Panc1 (cell line): Measurements from ENCODE around the gene CLEC20A. TPM values are rescaled to one million over a fixed set of nuclear protein-coding genes. Genes with fewer than 3 reads are reported as not detected.

ENCODE experiments used
- ATAC-seq: fragments of 200-7000 bp; cut with Tn5 transposase; 2 replicates; pipeline ENCODE4 v1.9.1; 2020; ENCODE audit warnings: mild to moderate bottlenecking, moderate library complexity
- BruUV-seq: library from RNA; stranded (reverse); fragments of 400-500 nt; replicated peaks from 2 replicates; lab custom pipeline; 2021; lab: Mats Ljungman, UMichigan
- CTCF ChIA-PET: fragments of 300-600 bp; sonication (Branson Sonifier 250); formaldehyde crosslinking; loops from one replicate; lab custom pipeline; 2022; ENCODE audit warnings: antibody characterized with exemption; lab: Charles Lee
- POLR2A ChIA-PET: fragments of 300-600 bp; sonication (Branson Sonifier 250); formaldehyde crosslinking; loops from one replicate; lab custom pipeline; 2022; ENCODE audit warnings: antibody characterized with exemption; lab: Charles Lee
- DNase-seq: peaks from one replicate; pipeline ENCODE4 v3.0.0-alpha.2; 2010; ENCODE audit warnings: low read depth, low spot score
- H3K27ac ChIP-seq: 2 replicates; pipeline ENCODE4 v1.5.1; 2011; ENCODE audit warnings: mild to moderate bottlenecking, low read length, inconsistent platforms
- H3K27me3 ChIP-seq: fragments of 200-500 bp; sonication (Bioruptor generic); 2 replicates; pipeline ENCODE4 v1.6.0; 2014; ENCODE audit warnings: low read length, inconsistent platforms; ENCODE audit not compliant: control insufficient read depth, insufficient read depth
- H3K36me3 ChIP-seq: fragments of 200-500 bp; sonication (Bioruptor generic); 2 replicates; pipeline ENCODE4 v1.5.1; 2014; ENCODE audit warnings: inconsistent platforms, mild to moderate bottlenecking, low read length, moderate library complexity; ENCODE audit not compliant: control insufficient read depth, insufficient read depth
- H3K4me1 ChIP-seq: 2 replicates; pipeline ENCODE4 v1.5.1; 2011; ENCODE audit warnings: inconsistent platforms, mild to moderate bottlenecking, low read length, moderate library complexity; ENCODE audit not compliant: control insufficient read depth, insufficient read depth
- H3K4me3 ChIP-seq, 2 experiments: 2 replicates each; pipeline ENCODE4 v1.5.1; 2011 to 2012; ENCODE audit warnings: low read depth in 2 of 2, low read length in 2 of 2, mild to moderate bottlenecking in 2 of 2, inconsistent platforms in 1 of 2, moderate library complexity in 1 of 2
- H3K9me3 ChIP-seq: fragments of 200-500 bp; sonication (Bioruptor generic); 2 replicates; pipeline ENCODE4 v1.5.1; 2014; ENCODE audit warnings: low read depth, mild to moderate bottlenecking, inconsistent platforms, low read length, moderate library complexity; ENCODE audit not compliant: control insufficient read depth, insufficient read depth
- POLR2AphosphoS5 ChIP-seq: IDR thresholded peaks from 2 replicates; pipeline ENCODE4 v1.6.1; 2012; ENCODE audit warnings: mild to moderate bottlenecking, low read depth, low read length, moderate library complexity
- SIN3A ChIP-seq: IDR thresholded peaks from 2 replicates; pipeline ENCODE4 v1.6.1; 2012; ENCODE audit warnings: low read depth, mild to moderate bottlenecking, low read length, moderate library complexity, borderline replicate concordance; ENCODE audit not compliant: insufficient read depth
- TCF7L2 ChIP-seq: IDR thresholded peaks from 2 replicates; pipeline ENCODE4 v1.6.1; 2011; ENCODE audit warnings: mild to moderate bottlenecking, low read depth, low read length, inconsistent platforms
- in situ Hi-C: cut with HindIII; loops from 2 replicates; pipeline ENCODE4 v1.10.0; 2016; ENCODE audit warnings: low sequenced_read_pairs, low pct_unique_long_range_greater_than_20kb
- intact Hi-C: fragments of 100-400 bp; cut with micrococcal nuclease; formaldehyde crosslinking; loops from one replicate; pipeline ENCODE4 v1.10.0; 2022; ENCODE audit not compliant: unreplicated experiment
- total RNA-seq: library from RNA; stranded (reverse); gene quantifications from one replicate; pipeline ENCODE4 v1.2.1, GENCODE V29; 2021; ENCODE audit not compliant: unreplicated experiment
- TF ChIP-seq, protein P1 (sequence below), 2 experiments: IDR thresholded peaks; 2 replicates each; pipeline ENCODE4 v1.6.1; 2011 to 2012; ENCODE audit warnings: low read depth in 2 of 2, control low read depth in 1 of 2, low read length in 1 of 2, mild to moderate bottlenecking in 1 of 2, moderate library complexity in 1 of 2; ENCODE audit not compliant: insufficient read depth in 1 of 2
- TF ChIP-seq, protein P2 (sequence below): fragments of 450-650 bp; IDR thresholded peaks from 2 replicates; pipeline ENCODE4 v1.5.1; 2017; ENCODE audit warnings: mild to moderate bottlenecking

CLEC20A gene
- total RNA-seq, 1 experiment from 2014 or later, result not detected

GRCh38 chr1:178490136-178490535, 6.6 kb downstream of the CLEC20A start:
- Histone ChIP-seq H3K27me3 (no peaks in the 10 kb centered on the region), H3K27ac (no peak overlapping the region), H3K36me3 (no peaks in the 10 kb centered on the region), H3K9me3 (no peaks in the 10 kb centered on the region), H3K4me3 (no peak overlapping the region), H3K4me1 (no peaks in the 10 kb centered on the region)
- BruUV-seq, result no TSS peak
- ChIA-PET POLR2A (no interaction called here), CTCF (interaction anchor here (0.6 kb wide), 1 partner anchor 10 kb away, joined by 3 read pairs; no protein-coding TSS in a partner anchor)
- in situ Hi-C loops, result no loop called here
- DNase-seq (no peak), ATAC-seq (no peak)
- TF ChIP-seq, protein P1, sequence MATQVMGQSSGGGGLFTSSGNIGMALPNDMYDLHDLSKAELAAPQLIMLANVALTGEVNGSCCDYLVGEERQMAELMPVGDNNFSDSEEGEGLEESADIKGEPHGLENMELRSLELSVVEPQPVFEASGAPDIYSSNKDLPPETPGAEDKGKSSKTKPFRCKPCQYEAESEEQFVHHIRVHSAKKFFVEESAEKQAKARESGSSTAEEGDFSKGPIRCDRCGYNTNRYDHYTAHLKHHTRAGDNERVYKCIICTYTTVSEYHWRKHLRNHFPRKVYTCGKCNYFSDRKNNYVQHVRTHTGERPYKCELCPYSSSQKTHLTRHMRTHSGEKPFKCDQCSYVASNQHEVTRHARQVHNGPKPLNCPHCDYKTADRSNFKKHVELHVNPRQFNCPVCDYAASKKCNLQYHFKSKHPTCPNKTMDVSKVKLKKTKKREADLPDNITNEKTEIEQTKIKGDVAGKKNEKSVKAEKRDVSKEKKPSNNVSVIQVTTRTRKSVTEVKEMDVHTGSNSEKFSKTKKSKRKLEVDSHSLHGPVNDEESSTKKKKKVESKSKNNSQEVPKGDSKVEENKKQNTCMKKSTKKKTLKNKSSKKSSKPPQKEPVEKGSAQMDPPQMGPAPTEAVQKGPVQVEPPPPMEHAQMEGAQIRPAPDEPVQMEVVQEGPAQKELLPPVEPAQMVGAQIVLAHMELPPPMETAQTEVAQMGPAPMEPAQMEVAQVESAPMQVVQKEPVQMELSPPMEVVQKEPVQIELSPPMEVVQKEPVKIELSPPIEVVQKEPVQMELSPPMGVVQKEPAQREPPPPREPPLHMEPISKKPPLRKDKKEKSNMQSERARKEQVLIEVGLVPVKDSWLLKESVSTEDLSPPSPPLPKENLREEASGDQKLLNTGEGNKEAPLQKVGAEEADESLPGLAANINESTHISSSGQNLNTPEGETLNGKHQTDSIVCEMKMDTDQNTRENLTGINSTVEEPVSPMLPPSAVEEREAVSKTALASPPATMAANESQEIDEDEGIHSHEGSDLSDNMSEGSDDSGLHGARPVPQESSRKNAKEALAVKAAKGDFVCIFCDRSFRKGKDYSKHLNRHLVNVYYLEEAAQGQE (IDR thresholded peaks at IDR 0.05; ENCODE audit: insufficient read depth in 1 of 2, low read depth in 2 of 2, low read length in 1 of 2), result no peak
- TF ChIP-seq POLR2AphosphoS5 (no peak), SIN3A (no peak), TCF7L2 (no peak)
- TF ChIP-seq, protein P2, sequence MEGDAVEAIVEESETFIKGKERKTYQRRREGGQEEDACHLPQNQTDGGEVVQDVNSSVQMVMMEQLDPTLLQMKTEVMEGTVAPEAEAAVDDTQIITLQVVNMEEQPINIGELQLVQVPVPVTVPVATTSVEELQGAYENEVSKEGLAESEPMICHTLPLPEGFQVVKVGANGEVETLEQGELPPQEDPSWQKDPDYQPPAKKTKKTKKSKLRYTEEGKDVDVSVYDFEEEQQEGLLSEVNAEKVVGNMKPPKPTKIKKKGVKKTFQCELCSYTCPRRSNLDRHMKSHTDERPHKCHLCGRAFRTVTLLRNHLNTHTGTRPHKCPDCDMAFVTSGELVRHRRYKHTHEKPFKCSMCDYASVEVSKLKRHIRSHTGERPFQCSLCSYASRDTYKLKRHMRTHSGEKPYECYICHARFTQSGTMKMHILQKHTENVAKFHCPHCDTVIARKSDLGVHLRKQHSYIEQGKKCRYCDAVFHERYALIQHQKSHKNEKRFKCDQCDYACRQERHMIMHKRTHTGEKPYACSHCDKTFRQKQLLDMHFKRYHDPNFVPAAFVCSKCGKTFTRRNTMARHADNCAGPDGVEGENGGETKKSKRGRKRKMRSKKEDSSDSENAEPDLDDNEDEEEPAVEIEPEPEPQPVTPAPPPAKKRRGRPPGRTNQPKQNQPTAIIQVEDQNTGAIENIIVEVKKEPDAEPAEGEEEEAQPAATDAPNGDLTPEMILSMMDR, result no peak
- intact Hi-C loops, result no loop called here

- Histone ChIP-seq H3K27me3 (no peaks in the 10 kb centered on the region), H3K36me3 (no peaks in the 10 kb centered on the region), H3K9me3 (no peaks in the 10 kb centered on the region), H3K4me1 (no peaks in the 10 kb centered on the region), H3K4me3 (no peak overlapping the region), H3K27ac (no peak overlapping the region)
- in situ Hi-C loops (no loop called here), intact Hi-C loops (no loop called here)
- no peak for TF ChIP-seq POLR2AphosphoS5
- TF ChIP-seq, protein P1 (IDR thresholded peaks at IDR 0.05; ENCODE audit: insufficient read depth in 1 of 2, low read depth in 2 of 2, low read length in 1 of 2), result no peak
- no peak for TF ChIP-seq TCF7L2
- no peak for TF ChIP-seq SIN3A
- TF ChIP-seq, protein P2, result no peak
- ChIA-PET CTCF (no interaction called here), POLR2A (no interaction called here)
- DNase-seq (no peak), ATAC-seq (no peak)
- no TSS peak for BruUV-seq
These were observed 7.4 kb downstream of the CLEC20A start for GRCh38 chr1:178489399-178489798.
